Stimulated activated CD8-positive, alpha-beta memory T cell treated with anti-CD3 and anti-CD28 coated beads, Interleukin-7, amount 100 ng/mL, for 48 hours (primary cell): Measurements from ENCODE around the gene MDM4.
"Not testable (repeated sequence)": the region's sequence is repeated elsewhere in the genome, so short reads cannot be mapped to it uniquely, and the experiment has no call there.

Experiments
- DNase-seq, 2 donors: peaks; one replicate each; pipeline ENCODE4 v3.0.0-alpha.2; 2020; ENCODE audit warnings: low read depth in 1 of 2; ENCODE audit errors: extremely low read depth in 1 of 2

The MDM4 gene

DNA sequence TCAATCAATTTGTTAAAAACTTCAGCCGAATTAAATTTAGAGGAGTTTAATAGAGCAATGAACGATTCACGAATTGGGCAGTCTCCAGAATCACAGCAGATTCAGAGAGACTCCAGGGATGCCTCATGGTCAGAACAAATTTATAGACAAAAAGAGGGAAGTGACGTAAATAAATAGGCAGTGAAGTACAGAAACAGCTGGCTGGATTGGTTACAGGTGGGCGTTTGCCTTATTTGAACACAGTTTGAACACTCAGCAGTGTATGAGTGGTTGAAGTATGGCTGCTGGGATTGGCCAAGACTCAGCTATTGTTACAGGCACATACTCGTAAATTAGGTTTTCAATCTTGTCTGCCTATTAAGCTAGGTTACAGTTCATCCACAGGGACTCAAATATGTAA lies 43.8 kb downstream of the MDM4 start:
- not testable (repeated sequence) for DNase-seq

DNA sequence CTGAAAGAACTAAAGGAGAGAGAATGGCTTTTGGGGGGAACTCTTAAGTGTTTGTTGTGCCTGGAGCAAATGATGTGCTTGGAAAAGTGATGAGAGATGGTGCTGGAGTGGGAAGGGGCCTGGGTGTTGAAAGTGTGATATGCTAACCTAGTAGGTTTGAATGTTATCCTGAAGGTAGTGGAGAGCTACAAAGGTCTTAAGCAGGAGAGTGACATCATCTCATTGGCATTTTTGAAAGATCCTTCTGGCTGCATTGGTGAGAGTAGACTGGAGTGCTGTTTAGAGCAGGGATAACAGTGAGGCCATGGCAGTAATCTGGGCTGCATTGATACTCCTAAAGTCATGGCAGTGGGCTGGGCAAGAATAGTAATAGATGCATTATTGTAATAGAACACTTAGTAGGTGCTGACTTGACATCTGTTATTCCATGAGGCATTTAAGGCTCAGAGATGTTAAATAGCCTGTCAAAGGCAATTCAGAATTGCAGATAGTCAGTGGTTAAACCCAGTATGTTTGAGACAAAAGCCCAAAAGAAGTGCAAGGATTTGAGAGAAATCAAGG lies 44.5 kb downstream of the MDM4 start:
- DNase-seq, result no peak

DNA sequence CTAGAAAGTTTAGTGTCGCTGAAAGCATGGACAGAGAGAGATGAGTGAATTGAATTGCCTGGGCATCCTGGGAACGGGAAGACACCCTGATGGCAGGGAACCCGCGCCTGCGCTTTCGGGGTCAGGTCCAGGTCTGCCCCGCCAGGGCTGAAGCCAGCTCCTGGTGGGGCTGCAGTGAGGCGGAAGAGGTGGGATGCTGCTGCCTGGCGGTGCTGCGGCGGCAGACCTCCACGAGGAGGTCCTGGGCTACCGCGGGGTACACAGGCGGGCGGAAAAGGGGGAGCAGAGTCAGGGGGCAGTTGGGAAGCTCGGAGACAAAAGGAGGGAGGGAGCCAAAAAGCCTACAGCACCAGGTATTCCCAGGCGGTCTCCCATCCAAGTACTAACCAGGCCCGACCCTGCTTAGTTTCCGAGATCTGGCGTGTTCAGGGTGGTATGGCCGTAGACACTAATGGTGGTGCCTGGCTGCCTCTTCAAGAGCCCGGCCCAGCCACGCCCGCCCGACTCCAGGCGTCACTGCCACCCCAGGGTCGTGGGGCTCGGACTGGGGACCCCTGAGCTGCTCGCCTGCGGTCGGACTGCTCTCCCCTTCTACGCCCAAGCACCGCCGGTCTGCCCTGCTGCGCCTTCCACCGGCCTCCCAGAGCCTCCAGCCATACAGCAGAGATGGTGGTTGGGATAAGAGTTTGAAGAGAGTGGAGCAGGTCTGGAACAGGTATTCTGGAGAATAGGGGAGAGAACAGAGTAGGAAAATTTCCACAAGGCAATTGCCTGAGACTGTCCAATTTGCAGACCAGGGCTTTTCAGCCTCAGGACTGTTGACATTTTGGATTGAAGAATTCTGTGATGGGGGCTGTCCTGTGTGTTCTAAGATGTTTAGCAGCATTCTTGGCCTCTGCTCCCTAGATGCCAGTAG lies 46.1 kb downstream of the MDM4 start:
- DNase-seq, result no peak

DNA sequence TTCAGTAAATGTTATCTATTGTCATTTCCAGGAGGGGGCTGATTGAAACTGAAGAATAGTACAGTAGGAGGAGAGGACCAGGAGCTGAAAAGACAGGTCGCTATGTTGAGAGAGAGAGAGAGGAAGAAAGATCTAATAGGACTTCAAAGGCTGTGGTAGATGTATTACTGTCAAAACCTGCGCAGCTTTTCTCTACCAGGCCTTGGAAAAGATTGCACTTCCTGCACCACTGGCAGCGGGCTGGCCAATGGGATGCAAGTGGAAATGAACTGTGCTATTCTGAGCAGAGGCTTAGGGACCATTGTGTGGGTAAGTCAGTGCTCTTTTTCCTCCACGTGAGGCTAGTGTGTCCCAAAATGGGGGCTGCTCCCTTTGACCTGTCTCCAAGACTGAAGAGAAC lies 47.1 kb downstream of the MDM4 start:
- no peak for DNase-seq

DNA sequence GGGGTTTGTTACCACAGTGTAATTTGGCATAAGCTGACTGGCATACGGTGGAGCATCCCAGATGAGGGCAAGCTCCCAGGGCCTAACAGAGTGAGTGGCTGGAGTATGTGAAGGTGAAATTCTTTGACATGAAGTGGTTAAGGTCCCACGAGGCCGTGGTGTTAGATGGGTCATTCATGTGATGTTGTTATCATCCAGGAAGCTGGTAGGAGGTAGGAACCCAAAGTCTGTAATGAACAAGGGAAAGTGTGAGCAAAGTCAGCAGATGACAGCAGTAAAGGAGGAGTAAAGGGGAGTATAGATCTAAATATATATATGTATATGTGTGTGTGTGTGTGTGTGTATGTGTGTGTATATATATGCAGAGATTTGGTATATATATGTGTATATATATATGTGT lies 47.6 kb downstream of the MDM4 start:
- DNase-seq, result no peak

DNA sequence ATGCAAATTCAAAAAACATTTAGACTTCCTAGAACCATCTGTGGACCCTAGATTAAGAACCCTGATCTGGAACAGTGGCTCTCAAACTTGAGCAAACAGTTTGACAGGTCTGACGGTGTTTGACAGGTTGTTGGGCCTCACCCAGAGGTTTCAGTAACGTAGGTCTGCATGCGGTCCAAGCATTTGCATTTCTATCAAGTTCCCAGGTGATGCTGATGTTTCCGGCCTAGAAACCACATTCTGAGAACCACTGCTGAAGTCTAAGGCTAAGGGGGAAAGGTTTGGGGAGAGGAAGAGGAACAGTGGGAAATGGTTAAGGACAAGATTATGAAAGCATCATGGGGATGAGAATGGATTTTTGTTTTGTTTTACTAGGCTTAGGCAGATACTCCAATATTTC lies 48.6 kb downstream of the MDM4 start:
- DNase-seq, result no peak

DNA sequence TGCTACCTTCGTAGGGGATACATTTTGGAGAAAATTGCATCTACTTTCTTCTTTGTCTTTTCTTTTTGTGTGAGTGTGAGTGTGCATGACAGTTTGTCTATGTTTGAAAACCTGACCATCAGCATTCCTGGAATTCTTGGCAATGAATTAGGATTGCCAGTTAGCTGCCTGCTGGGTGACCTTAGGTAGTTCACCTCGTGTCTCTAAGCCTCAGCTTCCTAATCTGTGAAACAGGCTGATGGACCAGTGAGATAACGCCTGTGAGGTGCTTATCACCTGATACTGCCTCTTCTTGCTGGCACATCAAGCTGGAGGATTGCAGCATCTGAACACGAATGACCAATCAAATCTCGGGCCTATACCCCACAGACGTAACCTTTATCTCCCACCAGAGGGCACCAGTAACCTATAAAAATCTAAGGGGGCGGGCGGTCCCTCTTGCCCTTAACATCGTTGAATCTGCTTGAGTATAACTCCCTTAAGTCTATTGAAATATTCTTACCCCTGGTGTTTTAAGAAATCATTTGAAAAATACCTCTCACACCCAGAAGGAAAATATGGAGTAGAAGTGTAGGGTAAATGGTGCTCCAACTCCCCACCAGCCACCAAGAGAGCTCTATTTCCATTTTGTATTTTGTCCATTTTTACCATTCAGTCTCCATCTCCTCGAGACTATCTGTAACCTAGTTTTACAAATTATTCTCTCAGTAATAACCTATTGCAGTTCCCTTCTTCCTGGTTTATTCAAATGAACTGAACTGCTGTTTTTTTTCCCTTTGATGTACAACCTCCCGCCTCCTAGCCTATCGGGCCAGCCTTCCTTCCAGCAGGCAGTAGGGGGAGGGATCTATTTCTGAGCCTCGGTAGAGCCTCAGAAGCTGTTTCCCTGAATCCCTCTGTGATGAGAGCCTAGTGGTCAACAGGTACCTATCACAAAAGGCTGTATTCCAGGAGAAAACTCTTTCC lies 49.7 kb downstream of the MDM4 start:
- DNase-seq, result peak; percentile 13 to 27

DNA sequence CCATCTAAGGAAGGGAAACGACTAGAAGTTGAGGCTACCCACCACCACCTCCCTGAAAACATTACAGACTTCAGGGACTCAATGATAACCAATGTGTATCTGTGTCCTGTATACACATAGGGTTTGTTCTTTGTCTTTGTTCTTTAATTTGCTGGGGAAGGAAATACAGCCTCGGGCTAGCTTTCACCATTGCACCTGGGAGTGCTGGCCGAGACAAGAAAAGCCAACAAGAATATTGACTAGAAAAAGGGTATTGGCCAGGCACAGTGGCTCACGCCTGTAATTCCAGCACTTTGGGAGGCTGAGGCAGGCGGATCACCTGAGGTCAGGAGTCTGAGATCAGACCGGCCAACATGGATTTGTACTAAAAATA lies 50.4 kb downstream of the MDM4 start:
- DNase-seq, result no peak

DNA sequence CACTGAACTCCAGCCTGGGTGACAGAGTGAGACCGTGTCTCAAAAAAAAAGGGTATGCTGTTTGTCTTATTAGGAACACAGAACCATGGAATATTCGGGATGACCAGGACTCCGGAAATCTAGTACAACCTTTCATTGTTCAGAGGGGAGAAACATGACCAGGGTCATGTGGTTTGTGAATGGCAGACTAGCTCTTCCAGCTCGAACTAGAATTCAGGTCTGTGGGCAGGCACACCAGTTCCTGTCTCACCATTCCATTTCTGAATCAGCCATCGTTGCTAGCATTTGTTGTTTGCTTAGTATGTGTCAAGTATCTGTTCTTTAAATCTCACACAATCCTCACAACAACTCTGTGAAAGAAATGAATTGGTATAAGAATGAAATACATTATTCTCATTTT lies 50.9 kb downstream of the MDM4 start:
- no peak for DNase-seq

DNA sequence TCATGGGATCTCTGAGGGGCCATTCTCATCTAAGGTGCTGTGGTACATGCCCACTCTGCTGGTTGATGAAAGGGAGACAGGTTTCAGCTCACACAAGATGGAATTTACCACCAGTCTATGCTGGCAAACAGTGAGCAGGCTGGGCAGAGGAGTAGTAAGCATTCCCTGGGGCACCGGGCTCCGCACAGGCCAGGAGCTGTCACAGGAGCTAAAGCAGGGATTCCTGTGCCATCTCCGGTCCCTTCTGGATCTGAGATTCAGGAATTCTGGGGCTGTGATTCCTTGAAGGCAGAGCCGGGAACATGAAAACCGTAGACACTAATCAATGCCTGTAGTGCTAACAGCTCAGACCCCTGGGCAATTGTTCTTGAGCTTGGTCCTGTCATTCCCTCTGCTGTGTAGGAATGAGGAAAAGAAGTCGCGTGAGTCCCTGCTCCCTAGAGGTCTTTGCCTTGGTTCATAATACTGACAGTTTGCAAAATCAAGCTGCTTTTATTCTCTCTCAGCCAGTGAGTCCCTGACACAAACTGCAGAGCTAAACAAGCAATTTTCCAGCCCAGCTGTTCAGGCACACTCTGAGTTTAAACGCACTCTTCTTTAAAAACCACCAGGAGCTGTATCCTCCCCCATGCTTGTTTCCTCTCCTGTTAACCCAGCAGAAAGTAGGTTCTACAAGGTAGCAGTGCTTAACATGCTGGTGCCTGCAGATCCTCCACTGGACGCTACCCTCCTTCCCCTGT lies 52.5 kb downstream of the MDM4 start:
- no peak for DNase-seq

DNA sequence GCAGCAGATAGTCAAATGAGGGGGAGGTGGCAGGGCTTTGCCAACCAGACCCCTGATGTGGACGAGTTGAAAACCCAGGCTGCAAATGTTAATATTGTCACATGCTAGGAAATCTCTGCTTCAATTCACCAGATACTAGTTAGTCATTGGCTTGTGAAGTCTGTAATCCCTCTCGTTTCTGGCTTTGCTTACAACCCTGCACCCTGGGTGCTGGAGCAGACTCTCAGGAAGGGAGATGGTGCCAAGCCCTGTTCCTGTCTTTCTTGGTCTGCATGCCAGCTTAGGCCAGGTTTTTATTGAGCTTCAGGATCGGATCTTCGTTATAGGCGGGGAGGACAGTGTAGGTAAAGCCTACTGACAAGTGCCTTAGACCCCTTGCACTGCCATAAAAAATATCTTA lies 53.3 kb downstream of the MDM4 start:
- no peak for DNase-seq

DNA sequence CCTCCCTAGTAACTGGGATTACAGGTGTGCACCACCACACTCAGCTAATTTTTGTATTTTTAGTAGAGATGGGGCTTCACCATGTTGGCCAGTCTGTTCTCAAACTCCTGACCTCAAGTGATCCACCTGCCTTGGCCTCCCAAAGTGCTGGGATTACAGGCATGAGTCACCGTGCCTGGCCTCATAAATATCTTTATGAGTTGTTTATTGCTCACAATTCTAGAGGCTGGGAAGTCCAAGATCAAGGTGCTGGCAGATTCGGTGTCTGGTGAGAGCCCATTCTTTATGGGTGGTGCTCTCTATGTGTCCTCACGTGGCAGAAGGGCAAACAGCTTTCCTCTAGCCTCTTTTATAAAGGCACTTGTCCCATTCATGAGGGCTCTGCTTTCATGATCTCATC lies 53.8 kb downstream of the MDM4 start:
- DNase-seq, result not testable (repeated sequence)

DNA sequence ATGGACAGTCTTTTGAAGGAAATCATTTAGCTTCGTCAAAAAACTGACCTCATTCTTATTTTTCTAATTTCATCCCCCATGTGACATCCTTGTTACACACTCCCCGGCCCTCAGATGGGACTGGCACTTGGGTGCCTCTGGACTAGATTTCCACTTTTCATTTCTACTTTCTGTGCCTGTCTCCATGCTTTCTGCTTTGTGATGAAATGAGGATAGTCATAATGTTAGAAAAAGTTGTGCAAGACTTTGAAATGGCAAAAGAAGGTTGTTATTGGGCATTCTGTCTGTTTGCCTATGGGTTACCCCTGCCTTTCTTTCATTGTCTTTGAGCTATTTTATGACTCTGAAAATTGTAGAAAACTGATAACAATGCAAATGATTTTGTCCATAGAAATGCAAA lies 54.9 kb downstream of the MDM4 start:
- DNase-seq, result no peak

DNA sequence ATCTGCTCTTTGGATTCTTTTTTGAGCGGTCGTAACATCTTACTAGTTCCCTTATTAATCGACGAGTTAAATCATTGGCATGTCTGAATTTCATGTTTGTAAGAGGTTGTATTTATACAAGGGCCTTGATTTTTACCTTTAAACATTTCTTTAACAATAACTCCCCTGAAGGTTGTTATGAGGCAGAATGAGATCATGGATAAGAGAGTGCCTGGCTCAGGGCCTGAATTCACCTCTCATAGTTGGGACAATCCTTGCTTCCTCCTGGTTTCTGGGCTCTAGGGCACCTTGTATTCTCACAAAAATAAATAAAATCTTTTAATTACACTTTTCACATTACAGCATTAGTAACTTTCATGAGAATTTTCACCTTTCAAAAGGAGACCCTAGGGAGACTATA lies 55.4 kb downstream of the MDM4 start:
- no peak for DNase-seq

DNA sequence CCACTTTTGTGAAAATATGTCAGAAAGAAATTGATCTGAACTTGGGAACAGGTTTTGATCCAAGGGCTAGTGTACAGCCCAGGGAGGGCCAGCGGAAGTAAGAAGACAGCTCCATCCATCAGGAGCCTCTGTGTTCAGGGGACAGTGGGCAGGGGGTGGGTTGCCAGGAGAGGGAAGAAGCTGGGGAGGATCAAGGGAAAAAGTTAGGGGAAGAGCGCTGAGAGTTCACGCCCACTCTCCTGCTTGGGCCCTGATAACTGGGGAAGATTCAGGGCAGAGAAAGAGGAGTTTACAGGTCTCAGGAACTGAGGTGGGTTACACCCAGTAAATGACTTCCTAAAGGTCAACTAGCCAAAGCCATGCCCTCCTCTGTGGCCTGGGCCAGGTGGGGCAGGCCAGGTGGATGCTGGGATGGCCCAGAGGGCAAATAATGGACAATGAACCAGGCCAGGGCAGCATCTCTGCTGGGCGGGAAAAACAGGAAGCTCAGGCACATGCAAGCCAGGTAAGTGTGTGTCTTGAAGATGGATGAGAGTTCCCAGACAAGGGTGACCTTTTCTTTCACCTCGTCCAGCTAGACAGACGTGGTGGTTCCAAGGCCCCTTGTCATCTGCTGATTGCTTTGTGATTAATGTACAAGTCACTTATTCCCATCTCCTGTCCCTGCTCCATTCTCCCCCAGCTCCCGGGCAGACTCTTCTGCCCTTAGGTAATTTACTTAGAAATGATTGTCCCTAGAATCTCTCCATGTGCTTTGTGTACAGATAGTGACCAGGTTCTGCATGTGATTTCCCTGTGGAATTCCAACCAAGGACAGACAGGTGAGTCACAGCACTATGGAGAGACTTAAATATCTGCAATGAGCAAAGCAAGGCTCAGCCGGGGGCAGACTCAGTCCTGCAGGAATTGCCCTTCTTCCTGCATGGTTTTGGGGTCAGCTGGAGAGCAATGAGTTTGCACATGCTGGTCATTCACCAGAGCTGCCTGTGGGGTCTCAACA lies 57.0 kb downstream of the MDM4 start:
- no peak for DNase-seq

DNA sequence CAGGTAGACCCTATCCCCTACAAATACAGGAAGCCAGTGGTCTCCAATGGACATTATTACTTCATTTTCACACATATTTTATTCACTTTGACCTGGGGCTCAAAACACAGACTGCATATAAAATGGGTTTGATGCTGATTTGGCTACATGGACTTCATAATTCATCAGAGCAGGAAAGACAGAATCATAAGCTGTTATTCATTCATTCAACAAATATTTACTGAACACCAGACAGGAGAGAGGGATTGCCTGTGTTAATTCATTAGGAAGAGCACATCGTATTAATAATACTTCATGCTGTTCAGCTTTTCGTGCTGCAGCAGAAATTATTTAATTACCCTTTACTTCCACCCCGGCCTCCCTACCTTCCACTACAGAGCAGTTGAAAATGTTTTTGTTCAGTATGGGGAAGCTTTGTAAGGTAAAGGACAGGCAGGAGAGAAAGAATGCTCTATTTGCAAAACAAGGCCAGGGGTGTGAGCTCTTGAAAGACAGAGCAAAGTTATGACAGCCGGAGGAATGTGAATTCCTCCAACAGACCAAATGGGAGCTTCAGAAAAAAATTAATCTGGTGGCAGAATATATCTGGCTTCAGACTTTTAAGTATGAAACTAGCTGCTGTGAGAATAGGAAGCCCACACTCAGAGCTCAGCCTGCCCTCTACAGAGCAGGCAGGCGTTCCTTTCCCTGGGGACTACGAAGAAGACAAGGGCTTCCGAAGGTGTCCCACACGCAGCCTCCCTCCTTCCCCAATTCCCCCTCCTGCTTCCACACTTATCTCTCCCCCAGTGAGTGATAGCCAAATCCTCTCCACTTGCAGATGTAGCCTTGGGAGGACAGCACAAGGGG lies 58.0 kb downstream of the MDM4 start:
- DNase-seq, result no peak

DNA sequence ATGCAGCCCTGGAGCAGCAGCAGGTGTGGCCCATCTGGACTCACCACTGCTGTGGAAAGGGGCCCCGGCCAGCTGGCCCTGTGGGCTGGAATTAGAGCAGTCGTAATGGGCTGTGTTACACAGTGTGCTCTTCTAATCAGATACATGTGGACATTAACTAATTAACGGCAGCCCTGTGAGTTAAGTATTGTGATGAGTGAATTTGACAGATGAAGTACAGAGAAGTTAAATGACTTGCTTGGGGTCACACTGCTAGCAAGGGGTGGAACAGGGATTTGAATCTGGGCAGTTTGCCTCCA lies 58.6 kb downstream of the MDM4 start:
- no peak for DNase-seq

DNA sequence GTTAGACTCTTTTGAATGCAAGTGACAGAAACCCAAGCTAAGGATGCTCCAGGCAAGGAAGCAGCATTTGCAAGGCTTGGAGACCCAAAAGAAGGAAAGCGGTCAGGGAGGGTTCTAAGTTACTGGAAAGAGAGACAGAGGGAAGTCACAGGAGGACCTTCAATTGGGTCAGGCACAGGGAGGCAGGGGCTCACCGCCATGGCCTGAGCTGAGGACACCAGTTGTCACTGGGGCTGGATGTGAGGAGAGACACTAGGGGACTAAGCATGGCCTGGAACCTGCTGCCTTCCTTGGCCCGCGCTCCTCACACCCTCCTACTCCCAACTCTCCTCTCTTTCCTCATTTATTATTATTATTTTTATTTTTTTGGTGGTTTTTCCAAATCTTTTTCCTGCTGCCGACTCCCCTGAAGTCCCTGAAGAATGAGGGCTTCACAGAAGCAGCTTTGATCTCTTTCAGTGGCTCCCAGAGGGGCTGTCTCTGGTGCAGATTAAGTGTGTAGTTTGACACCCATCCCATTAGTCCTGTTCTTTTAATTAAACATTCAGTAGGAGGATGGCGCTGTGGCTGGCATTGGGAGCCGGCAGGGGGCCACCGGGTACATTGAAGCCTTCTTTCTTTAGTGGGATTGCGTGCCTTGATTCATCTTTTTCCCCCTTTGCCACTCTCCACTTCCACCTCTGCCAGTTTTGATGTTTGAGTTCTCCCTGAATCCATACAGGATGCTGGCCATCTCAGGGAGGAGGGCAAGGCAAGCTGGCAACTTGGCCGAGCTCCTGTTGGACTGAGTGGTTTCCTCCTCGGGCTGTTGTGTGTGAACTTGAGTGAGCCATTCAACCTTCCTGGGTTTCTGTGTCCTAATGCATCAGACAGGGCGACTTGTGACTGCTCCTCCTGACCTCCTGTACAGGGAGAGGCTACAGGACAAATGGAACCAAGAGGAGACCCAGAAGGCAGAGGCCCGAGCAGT lies 59.3 kb downstream of the MDM4 start:
- DNase-seq, result no peak
